ENCODE data around the gene BRD9.
"Not testable (repeated sequence)": the region's sequence is repeated elsewhere in the genome, so short reads cannot be mapped to it uniquely, and the experiment has no call there.

BRD9 gene

DNA sequence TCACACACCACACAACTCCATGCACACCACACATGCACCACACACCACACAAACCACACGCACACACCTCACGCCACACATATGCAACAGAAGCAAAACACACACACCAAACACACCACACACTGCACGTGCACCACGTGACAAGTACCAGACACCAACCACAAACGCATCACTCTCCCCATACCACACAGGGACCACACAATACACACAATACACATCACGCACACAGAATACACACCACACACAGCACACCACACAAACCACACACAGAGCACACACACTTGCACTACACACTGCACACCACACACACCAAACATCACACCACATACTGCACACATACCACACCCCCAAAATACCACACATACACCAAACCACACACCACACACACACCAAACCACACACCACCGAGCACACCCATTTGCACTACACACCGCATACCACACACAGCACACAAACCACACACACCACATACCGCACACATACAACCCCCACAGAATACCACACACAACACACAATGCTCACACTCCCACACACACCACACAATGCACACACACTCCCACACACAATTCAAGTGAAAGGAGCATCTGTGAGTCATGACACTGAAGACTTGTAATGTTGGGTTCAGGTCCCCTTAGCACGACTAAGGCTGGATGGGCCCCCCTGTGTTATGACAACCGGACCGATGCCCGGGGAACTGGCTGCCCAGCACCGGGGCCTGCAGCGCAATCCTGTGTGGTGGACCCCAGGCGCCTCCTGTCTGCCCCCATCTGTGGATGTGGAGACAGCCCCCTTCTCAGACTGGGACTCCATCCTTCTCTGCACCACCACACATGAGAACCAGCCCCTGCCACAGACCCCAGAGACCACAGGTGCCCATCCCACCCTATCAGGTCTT lies 35.8 kb downstream of the BRD9 start:
- no peak for DNase-seq

DNA sequence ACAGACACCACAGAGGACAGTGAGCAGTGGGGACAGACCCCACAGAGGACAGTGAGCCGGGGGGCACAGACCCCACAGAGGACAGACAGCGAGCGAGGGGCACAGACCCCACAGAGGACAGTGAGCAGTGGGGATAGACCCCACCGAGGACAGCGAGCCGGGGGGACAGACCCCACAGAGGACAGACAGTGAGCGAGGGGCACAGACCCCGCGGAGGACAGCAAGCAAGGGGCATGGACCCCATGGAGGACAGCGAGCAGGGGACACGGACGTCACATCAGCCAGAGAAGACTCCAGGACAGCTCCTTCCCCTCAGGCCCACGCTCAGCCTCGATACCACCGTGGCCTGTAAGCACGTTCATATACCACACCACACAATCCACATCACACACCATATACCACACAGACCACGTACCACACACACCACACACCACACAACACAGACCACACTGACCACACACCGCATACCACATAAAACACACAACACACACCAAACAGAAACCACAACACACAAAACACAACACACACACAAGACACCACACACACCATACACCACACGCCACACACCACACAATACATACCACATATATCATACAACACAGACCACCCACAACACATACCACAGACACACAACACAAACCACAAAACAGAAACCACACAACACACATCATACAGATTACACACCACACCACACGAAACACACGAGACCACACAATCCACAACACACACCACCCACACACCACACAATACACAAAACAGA lies 36.6 kb downstream of the BRD9 start:
- no peak for DNase-seq

DNA sequence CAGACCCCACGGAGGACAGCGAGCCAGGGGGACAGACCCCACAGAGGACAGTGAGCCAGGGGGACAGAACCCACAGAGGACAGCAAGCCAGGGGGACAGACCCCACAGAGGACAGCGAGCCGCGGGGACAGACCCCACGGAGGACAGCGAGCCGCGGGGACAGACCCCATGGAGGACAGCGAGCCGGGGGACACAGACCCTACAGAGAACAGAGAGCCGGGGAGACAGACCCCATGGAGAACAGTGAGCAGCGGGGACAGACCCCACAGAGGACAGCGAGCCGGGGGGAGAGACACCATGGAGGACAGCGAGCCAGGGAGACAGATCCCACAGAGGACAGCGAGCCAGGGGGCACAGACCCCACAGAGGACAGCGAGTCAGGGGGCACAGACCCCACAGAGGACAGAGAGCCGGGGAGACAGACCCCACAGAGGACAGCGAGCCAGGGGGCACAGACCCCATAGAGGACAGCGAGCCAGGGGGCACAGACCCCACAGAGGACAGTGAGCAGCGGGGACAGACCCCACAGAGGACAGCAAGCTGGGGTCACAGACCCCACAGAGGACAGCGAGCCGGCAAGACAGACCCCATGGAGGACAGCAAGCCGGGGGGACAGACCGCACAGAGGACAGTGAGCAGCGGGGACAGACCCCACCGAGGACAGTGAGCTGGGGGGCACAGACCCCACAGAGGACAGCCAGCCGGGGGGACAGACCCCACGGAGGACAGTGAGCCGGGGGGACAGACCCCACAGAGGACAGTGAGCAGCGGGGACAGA lies 37.4 kb downstream of the BRD9 start:
- no peak for DNase-seq

DNA sequence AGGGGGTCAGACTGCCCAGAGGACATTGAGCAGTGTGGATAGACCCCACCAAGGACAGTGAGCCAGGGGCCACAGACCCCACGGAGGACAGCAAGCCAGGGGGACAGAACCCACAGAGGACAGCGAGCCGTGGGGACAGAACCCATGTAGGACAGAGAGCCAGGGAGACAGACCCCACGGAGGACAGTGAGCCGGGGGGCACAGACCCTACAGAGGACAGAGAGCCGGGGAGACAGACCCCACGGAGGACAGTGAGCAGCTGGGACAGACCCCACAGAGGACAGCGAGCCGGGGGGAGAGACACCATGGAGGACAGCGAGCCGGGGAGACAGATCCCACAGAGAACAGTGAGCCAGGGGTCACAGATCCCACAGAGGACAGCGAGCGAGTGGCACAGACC lies 38.4 kb downstream of the BRD9 start:
- no peak for DNase-seq

DNA sequence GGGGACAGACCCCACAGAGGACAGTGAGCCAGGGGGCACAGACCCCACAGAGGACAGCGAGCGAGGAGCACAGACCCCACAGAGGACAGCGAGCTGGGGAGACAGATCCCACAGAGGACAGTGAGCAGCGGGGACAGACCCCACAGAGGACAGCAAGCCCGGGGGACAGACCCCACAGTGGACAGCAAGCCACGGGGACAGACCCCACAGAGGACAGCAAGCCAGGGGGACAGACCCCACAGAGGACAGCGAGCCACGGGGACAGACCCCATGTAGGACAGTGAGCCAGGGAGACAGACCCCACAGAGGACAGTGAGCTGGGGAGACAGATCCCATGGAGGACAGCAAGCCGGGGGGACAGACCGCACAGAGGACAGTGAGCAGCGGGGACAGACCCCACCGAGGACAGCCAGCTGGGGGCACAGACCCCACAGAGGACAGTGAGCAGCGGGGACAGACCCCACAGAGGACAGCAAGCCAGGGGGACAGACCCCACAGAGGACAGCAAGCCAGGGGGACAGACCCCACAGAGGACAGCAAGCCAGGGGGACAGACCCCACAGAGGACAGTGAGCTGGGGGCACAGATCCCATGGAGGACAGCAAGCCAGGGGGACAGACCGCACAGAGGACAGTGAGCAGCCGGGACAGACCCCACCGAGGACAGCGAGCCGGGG lies 39.0 kb downstream of the BRD9 start:
- DNase-seq: not testable (repeated sequence)

DNA sequence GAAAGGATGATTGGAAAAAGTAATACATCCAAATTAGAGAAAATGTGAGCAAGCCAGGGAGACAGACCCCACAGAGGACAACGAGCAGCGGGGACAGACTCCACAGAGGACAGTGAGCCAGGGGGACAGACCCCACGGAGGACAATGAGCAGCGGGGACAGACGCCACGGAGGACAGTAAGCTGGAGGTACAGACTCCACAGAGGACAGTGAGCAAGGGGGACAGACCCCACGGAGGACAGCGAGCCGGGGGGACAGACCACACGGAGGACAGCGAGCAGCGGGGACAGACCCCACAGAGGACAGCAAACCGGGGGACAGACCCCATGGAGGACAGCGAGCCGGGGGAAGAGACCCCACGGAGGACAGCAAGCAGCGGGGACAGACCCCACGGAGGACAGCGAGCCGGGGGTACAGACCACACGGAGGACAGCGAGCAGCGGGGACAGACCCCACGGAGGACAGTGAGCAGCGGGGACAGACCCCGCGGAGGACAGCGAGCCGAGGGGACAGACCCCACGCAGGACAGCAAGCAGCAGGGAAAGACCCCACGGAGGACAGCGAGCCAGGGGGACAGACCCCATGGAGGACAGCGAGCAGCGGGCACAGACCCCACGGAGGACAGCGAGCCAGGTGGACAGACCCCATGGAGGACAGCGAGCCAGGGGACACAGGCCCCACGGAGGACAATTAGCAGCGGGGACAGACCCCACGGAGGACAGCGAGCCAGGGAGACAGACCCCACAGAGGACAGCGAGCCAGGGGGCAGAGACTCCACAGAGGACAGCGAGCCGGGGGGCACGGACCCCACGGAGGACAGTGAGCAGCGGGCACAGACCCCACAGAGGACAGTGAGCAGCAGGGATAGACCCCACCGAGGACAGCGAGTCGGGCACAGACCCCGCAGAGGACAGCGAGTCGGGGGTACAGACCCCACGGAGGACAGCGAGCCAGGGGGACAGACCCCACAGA lies 39.9 kb downstream of the BRD9 start:
- no peak for DNase-seq

DNA sequence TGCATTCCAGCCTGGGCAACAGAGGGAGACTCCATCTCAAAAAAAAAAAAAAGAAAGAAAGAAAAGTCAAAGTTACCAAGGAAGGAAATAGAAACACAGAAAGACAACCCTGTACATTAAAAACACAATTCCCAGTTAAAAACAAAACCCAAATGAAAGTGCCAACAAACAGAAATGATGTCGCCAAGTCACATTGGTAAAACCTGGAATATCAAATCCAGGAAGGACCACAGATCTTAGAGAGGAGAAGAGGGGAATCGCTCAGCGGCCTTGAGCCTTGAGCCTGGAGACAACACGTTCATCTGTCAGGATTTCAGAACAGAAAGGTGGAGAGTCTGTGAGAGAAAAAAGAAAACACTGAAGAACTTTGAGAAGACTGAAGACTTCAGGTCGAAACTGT lies 40.6 kb downstream of the BRD9 start:
- DNase-seq: no peak

DNA sequence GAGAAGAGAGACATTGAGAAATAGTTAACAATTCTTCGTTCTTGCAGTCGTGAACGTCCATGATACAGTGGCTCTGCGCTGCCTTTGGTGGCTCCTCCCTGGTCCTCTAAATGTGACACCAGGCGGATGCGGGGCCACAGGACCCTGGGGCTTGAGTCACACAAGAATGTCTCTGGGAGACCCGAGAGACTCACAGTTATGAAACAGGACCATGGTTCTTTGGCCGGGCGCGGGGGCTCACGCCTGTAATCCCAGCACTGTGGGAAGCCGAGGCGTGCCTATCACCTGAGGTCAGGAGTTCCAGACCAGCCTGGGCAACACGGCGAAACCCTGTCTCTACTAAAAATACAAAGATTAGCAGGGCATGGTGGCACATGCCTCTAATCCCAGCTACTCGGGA lies 41.0 kb downstream of the BRD9 start:
- peak in 1 of 3 experiments; percentile 48 for DNase-seq

DNA sequence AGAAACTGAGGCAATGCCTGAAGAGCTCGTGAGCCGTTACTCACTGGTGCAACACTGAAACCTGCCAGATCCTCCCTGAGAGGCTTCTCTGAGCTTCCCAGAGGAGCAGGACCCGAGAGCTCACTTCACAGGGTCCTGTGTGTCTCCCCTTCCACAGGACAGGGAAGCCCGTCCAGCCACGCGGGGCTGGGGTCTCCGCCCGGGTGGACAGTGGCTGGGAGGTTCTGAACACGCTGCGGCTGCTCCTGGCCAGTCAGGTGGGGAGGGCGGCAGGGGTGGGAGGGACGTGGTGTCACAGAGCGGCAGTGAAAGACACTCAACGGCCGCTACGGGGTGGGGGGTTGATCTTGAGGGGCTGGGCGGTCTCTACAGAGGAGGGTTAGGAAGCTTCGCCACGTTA lies 41.5 kb downstream of the BRD9 start:
- DNase-seq: peak in 2 of 3 experiments; percentile 46 to 63

DNA sequence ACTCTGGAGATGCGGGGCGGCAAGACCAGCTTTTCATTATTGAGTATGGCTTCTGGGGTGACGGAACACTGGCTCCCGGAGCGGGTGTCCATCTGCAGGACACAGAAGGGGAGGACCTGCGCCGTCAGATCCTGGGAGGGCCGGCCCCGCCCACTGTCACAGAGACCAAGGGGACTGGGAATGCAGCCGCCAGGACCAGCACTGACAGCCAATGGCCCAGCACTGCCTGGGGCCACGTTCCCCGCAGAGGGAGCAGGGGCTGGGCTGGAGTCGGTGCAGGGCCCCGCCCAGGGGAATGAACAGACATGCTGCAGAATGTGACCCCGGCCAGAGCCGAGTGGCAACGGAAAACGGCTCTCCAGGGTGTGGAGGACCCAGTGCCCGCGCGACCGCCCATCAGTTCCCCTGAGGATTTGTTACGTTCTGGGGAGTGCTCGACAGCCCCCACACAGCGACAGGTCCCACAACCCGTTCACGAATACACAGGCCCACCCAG lies 42.0 kb downstream of the BRD9 start, which contains the start of gene ZDHHC11:
Gene ZDHHC11 (minus strand): TSS at position 476 of the 496 bp plus-strand sequence. CDS start 384 bp downstream, at position 92.
- DNase-seq: peak in 2 of 3 experiments; percentile 78 to 84

DNA sequence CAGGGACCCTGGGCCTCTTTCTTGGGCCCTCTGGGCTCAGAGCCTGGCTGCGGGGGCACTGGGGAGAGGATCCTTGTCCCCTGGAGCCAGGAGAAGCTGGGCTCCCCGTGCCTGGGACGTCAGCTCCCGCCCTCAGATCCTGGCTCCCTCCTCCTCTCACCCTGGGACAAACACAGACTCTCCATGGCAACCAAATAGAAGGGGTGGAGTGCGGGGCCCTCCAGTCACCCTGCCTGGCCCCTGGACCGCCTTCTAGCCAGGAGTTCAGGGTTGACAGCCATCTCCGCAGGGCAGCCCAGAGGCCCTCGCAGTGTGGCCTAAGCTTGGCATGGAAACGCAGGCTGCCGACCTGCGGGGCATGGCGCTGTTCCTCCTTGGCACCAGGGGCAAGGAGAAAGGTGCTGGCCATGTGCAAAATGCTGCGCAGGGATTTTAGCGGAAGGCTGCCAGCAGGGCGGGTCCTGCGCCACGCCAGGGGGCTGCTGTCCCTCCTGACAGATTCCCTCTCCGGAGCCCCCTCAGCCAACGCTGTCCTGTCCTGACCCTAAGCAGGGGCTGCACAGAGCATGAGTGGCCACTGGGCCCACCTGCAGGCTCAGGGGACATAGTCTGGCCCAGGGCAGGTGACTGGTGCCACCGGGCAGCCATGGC lies 42.8 kb downstream of the BRD9 start:
- peak in 1 of 3 experiments; percentile 31 for DNase-seq

DNA sequence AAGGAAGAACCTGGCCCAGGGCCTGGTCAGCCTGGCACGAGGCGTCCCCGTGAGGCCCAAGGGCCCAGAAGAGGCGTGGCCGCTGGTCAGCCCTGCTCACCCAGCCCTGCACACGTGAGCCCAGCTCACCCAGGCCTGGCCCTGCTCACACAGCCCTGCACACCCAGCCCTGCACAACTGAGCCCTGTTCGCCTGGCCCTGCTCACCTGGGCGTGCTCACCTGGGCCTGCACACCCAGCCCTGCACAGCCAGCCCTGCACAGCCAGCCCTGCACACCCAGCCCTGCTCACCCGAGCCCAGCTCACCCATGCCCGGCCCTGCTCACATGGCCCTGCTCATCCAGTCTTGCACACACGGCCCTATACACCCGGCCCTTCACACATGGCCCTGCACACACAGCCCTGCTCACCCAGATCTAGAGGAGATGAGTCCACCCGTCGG lies 43.9 kb downstream of the BRD9 start:
- no peak for DNase-seq

DNA sequence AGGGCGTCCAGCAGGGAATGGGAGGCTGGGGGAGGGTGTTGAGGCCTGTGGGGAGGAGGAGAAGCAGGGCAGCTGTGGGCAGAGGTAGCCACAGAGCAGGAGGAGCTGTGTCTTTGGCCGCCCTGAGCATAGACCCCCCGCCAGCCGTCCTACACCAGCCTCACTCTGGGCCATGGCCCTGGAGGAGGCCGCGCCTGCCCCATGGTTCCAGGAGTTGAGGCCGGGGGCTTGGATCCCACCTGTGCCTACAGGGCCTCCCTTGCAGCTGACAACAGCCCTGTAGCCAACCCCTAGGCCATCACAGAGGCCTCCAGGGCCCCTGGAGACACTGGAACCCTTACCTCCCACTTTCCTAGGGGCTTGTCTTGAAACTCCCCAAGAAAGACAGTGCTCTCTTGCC lies 44.9 kb downstream of the BRD9 start:
- DNase-seq: not testable (repeated sequence)

DNA sequence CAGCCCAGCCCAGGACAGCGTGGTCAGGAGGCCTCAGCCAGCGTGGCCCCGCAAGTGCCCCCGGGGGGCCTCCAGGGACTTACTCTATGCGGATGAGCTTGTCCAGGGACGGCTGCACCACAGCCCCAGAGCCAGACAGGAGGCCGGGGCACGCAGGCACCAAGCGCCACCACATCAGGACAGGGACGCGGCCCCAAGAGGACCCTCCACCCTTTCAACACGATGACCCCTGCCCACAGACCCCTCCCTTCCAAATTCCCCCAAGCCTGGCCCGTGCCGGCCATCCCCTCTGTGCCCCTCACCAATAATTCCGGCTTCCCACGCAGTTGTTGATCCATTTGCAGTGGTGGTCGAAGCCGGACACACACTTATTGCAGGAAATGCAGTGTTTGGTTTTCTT lies 45.4 kb downstream of the BRD9 start:
- not testable (repeated sequence) for DNase-seq

DNA sequence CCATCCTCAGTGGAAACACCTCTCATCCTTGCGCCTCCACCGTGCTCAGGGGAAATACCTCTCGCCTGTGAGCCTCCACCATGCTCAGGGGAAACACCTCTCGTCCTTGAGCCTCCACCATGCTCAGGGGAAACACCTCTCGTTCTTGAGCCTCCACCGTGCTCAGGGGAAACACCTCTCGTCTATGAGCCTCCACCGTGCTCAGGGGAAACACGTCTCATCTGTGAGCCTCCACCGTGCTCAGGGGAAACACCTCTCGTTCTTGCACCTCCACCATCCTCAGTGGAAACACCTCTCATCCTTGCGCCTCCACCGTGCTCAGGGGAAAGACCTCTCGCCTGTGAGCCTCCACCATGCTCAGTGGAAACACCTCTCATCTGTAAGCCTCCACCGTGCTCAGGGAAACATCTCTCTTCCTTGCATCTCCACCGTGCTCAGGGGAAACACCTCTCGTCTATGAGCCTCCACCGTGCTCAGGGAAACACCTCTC lies 46.0 kb downstream of the BRD9 start:
- not testable (repeated sequence) for DNase-seq

DNA sequence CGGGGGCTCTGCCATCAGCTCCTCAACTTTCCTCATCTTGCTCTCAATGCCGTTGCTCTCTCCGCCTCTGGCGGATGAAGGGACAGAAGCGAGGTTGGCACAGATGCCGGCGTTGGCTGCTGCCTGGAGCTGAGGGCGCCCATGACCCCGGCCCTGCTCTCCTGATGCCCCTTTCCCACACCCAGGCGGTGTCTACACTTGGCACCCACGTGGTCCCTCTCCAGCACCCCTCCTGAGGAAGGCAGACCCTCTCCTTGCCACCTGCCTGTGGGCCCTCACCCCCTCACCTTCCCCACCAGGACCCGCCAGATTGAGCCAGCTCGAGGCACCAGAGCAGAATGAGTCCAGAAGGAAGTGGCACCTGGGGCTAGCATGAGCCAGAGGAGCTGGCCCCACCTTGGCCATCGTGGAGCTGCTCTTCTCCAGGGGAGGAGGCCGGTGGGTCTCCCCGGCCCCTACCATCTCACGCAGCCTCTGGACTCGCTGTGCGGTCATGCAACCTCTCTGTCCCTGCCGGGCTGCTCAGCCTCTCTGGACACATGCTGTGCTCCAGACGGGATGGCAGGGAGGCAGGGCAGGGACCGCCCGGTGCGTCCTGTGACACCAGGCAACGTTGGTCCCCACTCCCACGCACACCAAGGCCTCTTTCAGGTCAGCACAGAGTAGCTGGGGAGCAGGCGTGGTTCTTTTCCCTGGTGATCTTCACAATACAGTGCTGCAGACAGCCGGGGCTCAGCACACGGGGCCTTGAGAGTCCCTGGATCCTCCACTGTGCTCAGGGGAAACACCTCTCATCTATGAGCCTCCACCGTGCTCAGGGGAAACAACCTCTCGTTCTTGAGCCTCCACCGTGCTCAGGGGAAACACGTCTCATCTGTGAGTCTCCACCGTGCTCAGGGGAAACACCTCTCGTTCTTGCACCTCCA lies 46.7 kb downstream of the BRD9 start:
- DNase-seq: not testable (repeated sequence)

DNA sequence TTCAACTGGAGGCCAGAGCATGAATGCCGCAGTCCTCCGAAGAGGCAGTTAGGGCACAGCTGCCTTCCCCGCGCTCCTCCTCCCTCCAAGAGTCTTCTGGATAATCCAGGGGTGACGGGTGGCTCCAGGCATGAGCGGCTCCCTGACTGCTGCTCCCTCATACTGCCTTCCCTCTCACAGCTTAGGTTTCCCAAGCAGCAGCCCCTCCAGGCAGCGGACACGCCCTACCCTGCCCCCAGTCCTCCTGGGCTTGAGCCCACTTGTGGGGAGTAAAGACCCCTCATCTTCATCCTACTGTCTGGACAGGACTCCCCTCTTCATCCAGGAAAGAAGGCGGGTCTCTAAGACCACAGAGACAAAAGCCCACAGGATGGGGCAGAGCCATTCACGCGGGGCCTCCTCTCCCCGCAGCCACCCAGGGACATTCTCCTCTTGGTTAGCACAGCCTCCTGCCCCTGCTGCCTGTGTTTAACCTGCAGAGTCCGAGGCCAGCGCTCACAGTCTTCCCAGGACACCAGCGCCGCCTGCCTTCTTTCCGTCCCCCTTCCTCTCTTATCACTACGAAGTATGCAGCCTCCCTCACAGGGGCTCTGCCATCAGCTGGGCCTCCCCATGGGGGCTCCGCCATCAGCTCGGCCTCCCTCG lies 47.4 kb downstream of the BRD9 start:
- DNase-seq: not testable (repeated sequence)

DNA sequence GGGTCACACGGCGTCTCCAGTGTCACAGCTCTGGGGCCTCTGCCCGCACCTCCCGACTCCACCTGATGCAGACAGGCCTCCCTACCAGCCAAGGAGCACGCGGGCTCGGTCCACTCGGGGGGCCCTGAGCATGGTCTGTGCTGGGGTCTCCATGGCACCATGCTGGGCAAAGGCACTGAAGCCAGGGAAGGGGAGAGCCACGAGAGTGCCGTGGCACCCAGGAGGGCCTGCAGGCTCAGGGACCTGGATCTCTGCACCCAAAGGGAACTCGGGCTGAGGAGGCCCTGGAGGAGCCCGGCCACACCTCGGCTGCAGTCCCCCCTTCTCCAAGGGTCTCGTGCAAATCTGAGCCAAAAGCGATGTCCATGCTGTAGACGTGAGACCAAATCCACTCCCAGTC lies 48.2 kb downstream of the BRD9 start:
- not testable (repeated sequence) for DNase-seq

All from NCI-H1417 (cell line).